ENCODE results near the gene LOXHD1.

The LOXHD1 gene

GRCh38 chr18:46477425-46478011 is 179.5 kb downstream of the LOXHD1 start:
- H3K9me3 Mint-ChIP-seq: no peaks in the 10 kb centered on the region
- no peak overlapping the region for H3K4me3 Mint-ChIP-seq
- ATAC-seq: no peak
- no peak overlapping the region for H3K27ac Mint-ChIP-seq
- peaks cover 12% of the 10 kb centered on the region for H3K4me1 Mint-ChIP-seq
- DNase-seq: no peak
- H3K27me3 Mint-ChIP-seq: peaks cover 7% of the 10 kb centered on the region

- H3K4me1 Mint-ChIP-seq: peaks cover 12% of the 10 kb centered on the region
- no peak overlapping the region for H3K4me3 Mint-ChIP-seq
- peak; percentile 10 for ATAC-seq
Observed at GRCh38 chr18:46475390-46475752, 181.6 kb downstream of the LOXHD1 start.

GRCh38 chr18:46474487-46475389 is 182.3 kb downstream of the LOXHD1 start:
- DNase-seq: no peak
- H3K9me3 Mint-ChIP-seq: no peaks in the 10 kb centered on the region
- H3K4me3 Mint-ChIP-seq: no peak overlapping the region
- peaks cover 12% of the 10 kb centered on the region for H3K4me1 Mint-ChIP-seq
- peaks cover 18% of the 10 kb centered on the region for H3K27me3 Mint-ChIP-seq
- peak overlapping the region in 1 of 2 donors; percentile 55 for H3K27ac Mint-ChIP-seq
- ATAC-seq: peak; percentile 32

More at GRCh38 chr18:46475390-46475752, 181.6 kb downstream of the LOXHD1 start:
- no peak for DNase-seq
- H3K9me3 Mint-ChIP-seq: no peaks in the 10 kb centered on the region
- H3K27me3 Mint-ChIP-seq: peaks cover 18% of the 10 kb centered on the region
- H3K27ac Mint-ChIP-seq: no peak overlapping the region

- Mint-ChIP-seq H3K27ac (no peak overlapping the region), H3K27me3 (peaks cover 11% of the 10 kb centered on the region), H3K9me3 (no peaks in the 10 kb centered on the region), H3K4me1 (peaks cover 12% of the 10 kb centered on the region), H3K4me3 (no peak overlapping the region)
- ATAC-seq: no peak
- DNase-seq: no peak
Observed at GRCh38 chr18:46471809-46472498, 185.1 kb downstream of the LOXHD1 start.

- no peak for ATAC-seq
- Mint-ChIP-seq H3K4me1 (peaks cover 12% of the 10 kb centered on the region), H3K27me3 (peaks cover 11% of the 10 kb centered on the region), H3K27ac (no peak overlapping the region), H3K9me3 (no peaks in the 10 kb centered on the region), H3K4me3 (no peak overlapping the region)
- no peak for DNase-seq
Observed at GRCh38 chr18:46470714-46471113, 186.3 kb downstream of the LOXHD1 start.

GRCh38 chr18:46469186-46469915 is 187.7 kb downstream of the LOXHD1 start:
- peaks cover under 1% of the 10 kb centered on the region for H3K4me1 Mint-ChIP-seq
- DNase-seq (no peak), ATAC-seq (no peak)
- peaks cover 24% of the 10 kb centered on the region for H3K27me3 Mint-ChIP-seq
- no peaks in the 10 kb centered on the region for H3K9me3 Mint-ChIP-seq
- no peak overlapping the region for H3K4me3 Mint-ChIP-seq
- H3K27ac Mint-ChIP-seq: no peak overlapping the region

GRCh38 chr18:46468426-46469180 is 188.4 kb downstream of the LOXHD1 start:
- Mint-ChIP-seq H3K27ac (no peak overlapping the region), H3K27me3 (peaks cover 29% of the 10 kb centered on the region), H3K9me3 (no peaks in the 10 kb centered on the region), H3K4me3 (no peak overlapping the region), H3K4me1 (no peaks in the 10 kb centered on the region)
- DNase-seq (no peak), ATAC-seq (no peak)

GRCh38 chr18:46466234-46467160 is 190.5 kb downstream of the LOXHD1 start:
- DNase-seq (no peak), ATAC-seq (no peak)
- Mint-ChIP-seq H3K4me3 (no peak overlapping the region), H3K9me3 (no peaks in the 10 kb centered on the region), H3K4me1 (no peaks in the 10 kb centered on the region), H3K27ac (no peak overlapping the region), H3K27me3 (peaks cover 35% of the 10 kb centered on the region)

GRCh38 chr18:46464926-46465655 is 191.9 kb downstream of the LOXHD1 start:
- Mint-ChIP-seq H3K27me3 (peaks cover 28% of the 10 kb centered on the region), H3K27ac (no peak overlapping the region), H3K9me3 (no peaks in the 10 kb centered on the region), H3K4me1 (no peaks in the 10 kb centered on the region), H3K4me3 (no peak overlapping the region)
- DNase-seq: no peak
- no peak for ATAC-seq

GRCh38 chr18:46462523-46462922 is 194.5 kb downstream of the LOXHD1 start:
- Mint-ChIP-seq H3K4me1 (no peaks in the 10 kb centered on the region), H3K9me3 (no peaks in the 10 kb centered on the region)

GRCh38 chr18:46461993-46462392 is 195.0 kb downstream of the LOXHD1 start:
- Mint-ChIP-seq H3K4me3 (no peak overlapping the region), H3K27ac (peak overlapping the region in 1 of 2 donors; percentile 61), H3K4me1 (no peaks in the 10 kb centered on the region), H3K27me3 (peaks cover 28% of the 10 kb centered on the region), H3K9me3 (no peaks in the 10 kb centered on the region)
- ATAC-seq (no peak), DNase-seq (no peak)

More at GRCh38 chr18:46462523-46462922, 194.5 kb downstream of the LOXHD1 start:
- Mint-ChIP-seq H3K27me3 (peaks cover 28% of the 10 kb centered on the region), H3K4me3 (no peak overlapping the region), H3K27ac (peak overlapping the region in 1 of 2 donors; percentile 61)
- no peak for DNase-seq
- ATAC-seq: no peak

GRCh38 chr18:46460754-46461153 is 196.3 kb downstream of the LOXHD1 start:
- no peak overlapping the region for H3K27ac Mint-ChIP-seq
- H3K4me1 Mint-ChIP-seq: no peaks in the 10 kb centered on the region

GRCh38 chr18:46459789-46460455 is 197.1 kb downstream of the LOXHD1 start:
- Mint-ChIP-seq H3K4me1 (no peaks in the 10 kb centered on the region), H3K4me3 (no peak overlapping the region), H3K27ac (peak overlapping the region in 1 of 2 donors; percentile 79), H3K27me3 (peaks cover 21% of the 10 kb centered on the region), H3K9me3 (no peaks in the 10 kb centered on the region)
- DNase-seq (no peak), ATAC-seq (no peak)

More at GRCh38 chr18:46460754-46461153, 196.3 kb downstream of the LOXHD1 start:
- DNase-seq: no peak
- Mint-ChIP-seq H3K27me3 (peaks cover 28% of the 10 kb centered on the region), H3K9me3 (no peaks in the 10 kb centered on the region), H3K4me3 (no peak overlapping the region)
- ATAC-seq: no peak

Data from stimulated activated naive CD8-positive, alpha-beta T cell treated with anti-CD3 and anti-CD28 coated beads, Interleukin-15, amount 100 ng/mL, for 72 hours (primary cell).